HG03045 (cell line): ENCODE results near the gene MYADM.
"Not testable (repeated sequence)": the region's sequence is repeated elsewhere in the genome, so short reads cannot be mapped to it uniquely, and the experiment has no call there.

Source experiments
- ATAC-seq: cut with Tn5 transposase; IDR thresholded peaks from one replicate; pipeline ENCODE4 v1.9.1; 2021; ENCODE audit warnings: mild to moderate bottlenecking, moderate library complexity; ENCODE audit not compliant: unreplicated experiment

MYADM gene, protein sequence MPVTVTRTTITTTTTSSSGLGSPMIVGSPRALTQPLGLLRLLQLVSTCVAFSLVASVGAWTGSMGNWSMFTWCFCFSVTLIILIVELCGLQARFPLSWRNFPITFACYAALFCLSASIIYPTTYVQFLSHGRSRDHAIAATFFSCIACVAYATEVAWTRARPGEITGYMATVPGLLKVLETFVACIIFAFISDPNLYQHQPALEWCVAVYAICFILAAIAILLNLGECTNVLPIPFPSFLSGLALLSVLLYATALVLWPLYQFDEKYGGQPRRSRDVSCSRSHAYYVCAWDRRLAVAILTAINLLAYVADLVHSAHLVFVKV

DNA sequence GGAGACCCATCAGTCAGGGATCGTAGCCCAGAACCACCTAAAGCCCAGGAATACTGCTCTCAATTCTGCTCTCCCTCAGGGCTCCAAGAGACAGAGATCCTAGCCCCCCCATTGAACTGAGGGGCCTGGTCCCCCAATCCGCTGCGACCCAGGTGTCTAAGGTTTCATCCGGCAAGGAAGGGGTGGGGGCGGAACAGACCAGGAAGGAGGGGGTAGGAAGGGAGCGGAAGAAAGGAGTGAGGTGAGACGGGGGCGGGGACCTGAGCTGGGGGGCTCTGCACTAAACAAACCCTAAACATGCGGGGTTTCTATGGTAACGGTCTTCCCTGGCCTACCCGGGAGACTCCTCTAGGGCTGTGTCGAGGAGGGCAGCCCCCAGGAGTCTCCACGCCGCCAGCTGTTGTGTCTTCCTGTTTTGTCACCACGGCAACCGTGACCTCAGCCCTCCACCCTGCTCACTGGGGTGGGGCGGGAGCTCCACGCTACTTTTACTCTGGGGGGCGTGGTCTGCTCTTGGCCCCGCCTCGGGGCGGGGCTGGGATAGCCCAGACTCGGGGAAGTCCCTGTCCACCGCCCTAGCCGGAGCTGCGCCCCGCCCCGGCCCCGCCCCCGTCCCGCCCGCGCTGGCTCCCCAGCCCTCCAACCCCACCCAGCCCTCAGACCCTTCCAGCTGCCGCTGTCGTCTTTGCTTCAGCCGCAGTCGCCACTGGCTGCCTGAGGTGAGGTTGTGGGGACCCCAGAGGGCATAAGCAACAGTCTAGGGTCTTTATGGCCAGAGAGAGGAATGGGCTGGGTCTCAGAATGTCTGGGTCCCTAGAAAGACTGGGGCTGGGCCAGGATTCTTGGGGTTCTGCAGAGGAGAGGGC, at the start of gene MYADM:
Gene MYADM (plus strand): TSS at position 659 of the 866 bp plus-strand sequence. CDS start 5,647 bp downstream, outside the sequence.
- ATAC-seq: peak; percentile 63

DNA sequence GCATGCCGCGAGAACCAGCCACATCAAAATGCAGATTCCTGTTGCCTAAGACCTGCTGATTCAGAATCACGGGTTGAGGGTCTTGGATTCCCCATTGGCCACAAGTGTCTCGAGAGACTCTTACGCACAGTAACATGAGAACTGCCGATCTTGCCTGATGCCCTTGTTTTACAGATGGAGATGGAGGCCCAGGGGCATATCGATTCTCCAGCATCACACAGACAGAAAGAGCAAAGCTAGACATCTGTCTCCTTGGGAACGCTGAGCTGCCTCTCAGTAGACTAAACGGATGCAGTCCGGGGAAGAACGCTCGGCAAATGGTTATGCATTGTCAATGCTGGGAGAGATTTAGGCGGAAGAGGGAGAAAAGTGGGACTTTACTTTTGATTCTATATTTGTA, 48.9 kb upstream of the MYADM start:
- ATAC-seq: no peak

DNA sequence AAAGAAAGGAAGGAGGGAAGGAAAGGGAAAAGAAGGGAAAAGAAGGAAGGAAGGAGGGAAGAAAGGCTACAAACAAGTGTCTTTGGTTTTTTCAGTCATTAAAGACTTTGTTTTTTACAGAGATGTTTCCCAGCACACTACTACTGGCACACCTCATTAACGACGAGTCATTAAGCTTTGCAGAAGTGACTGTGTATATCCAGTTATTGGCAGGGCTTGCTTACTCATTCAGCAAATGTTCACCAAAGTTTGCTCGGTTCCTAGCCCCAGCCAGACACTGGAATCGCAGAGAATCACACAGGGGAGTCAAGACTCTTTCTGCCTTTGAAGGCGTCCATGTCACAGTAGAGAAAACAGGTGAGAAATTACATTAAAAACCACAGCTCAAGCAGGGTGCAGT, 47.8 kb upstream of the MYADM start:
- ATAC-seq: no peak

DNA sequence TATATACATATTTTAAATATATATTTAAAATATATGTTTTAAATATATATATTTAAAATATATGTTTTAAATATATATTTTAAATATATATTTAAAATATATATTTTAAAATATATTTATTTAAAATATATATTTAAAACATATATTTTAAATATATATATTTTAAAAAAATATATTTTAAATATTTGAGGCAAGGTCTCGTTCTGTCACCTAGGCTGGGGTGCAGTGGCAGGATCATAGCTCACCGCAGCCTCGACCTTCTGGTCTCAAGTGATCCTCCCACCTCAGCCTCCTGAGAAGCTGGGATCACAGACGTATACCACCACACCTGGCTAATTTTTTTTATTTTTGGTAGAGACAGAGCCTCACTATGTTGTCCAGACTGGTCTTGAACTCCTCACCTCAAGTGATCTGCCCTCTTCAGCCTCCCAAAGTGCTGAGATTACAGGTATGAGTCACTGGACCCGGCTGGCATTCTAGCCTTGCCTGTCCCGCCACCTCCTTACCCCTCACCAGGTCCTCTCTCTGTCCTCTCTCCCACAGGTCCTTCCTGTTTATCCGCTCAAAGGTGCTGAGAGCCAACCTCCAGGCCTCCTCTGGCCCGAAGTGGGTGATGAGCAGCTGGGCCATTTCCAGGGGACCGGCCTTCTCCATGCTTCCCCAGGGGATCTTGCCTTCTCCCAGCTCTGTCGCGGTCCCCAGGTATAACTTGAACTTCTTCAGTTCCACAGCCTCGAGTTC, 44.1 kb upstream of the MYADM start:
- ATAC-seq: no peak

DNA sequence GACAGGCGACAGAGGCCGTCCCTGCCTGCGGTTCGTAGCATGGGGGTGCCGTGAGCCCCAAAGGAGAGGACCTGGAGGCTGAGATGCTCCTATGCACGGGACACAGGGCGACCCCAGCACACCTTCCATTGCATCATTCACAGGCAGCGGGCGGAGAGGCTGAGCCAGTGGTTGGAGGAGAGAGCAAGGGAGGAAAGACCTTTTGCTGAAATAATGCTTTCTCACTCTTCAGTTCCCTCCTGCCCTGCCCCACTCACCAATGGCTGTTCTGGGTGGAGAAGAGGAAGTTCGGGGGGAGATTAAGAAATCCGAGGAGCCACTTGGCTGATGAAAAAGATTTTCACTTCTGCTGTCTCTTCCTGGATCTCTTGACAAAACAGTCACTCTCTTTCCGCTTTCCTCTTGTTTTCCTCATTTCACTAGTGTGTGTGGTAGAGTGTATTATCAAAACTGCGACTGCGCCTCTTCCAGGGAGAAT, 43.5 kb upstream of the MYADM start, which contains the start of gene NLRP12:
Gene NLRP12 (minus strand): TSS at position 181 of the 478 bp plus-strand sequence. CDS start 140 bp downstream, at position 41.
- ATAC-seq: no peak

DNA sequence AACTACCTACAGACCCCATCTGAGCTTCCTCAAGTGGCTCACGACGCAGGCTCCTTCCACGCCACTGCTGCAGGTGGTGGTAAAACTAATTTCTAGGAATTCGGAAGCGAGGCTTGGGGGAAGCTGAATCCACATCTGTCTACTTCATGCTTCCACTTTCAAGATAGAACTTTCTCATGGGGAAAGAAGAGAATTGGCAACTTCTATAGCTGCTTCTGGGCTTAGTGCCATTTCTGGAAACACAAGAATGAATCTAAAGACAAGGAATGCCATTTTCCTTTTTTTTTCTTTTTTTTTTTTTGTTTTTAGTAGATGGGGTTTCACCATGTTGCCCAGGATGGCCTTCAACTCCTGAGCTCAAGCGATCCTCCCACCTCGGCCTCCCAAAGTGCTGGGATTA, 40.8 kb upstream of the MYADM start:
- ATAC-seq: no peak

DNA sequence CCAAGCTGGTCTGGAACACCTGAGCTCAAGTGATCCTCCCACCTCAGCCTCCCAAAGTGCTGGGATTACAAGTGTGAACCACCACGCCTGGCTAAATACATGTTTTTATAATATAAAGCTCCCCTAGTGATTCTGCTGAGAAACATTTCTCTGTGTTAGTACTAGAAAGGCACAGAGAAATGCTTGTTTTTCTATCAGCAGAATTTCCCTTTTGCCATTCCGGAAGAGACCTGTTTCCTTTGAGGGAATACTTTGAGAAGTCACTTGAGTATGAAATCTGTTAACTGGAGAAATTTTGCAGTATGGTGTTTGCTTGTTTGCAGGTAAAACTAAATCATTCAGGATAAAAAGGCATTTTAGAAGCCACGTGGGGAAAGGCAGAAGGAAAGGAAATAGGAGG, 39.2 kb upstream of the MYADM start:
- ATAC-seq: no peak

DNA sequence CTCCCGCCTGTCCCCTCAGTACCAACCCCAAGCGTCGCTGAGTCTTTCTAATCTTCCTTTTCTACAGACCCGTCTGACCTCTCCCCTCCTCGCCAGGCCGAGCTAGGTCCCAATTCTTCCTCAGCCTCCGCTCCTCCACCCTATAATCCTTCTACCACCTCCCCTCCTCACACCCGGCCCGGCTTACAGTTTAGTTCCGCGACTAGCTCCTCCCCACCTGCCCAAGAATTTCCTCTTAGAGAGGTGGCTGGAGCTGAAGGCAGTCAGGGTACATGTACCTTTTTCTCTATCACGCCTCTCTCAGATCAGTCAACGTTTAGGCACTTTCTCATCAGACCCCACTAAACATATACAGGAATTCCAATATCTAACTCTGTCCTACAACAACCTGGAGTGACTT, 34.8 kb upstream of the MYADM start:
- ATAC-seq: not testable (repeated sequence)

DNA sequence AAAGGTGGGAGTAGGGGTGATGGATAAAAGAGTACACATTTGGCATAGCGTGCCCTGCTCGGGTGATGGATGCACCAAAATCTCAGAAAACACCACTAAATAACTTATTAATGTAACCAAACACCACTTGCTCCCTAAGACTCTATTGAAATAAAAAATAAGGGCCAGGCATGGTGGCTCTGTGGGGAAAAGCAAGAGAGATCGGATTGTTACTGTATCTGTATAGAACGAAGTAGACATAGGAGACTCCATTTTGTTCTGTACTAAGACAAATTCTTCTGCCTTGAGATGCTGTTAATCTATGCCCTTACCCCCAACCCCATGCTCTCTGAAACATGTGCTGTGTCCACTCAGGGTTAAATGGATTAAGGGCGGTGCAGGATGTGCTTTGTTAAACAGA, 29.2 kb upstream of the MYADM start:
- ATAC-seq: not testable (repeated sequence)

DNA sequence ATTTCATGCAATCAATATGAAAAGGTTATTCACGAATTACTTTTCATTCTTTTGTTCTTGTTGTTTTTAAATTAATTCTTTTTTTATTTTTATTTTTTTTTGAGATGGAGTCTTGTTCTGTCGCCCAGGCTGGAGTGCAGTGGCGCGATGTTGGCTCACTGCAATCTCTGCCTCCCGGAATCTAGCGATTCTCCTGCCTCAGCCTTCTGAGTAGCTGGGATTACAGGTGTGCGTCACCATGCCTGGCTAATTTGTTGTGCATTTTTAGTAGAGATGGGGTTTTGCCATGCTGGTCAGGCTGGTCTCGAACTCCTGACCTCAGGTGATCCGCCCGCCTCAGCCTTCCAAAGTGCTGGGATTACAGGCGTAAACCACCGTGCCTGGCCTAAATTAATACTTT, 27.4 kb upstream of the MYADM start:
- not testable (repeated sequence) for ATAC-seq

DNA sequence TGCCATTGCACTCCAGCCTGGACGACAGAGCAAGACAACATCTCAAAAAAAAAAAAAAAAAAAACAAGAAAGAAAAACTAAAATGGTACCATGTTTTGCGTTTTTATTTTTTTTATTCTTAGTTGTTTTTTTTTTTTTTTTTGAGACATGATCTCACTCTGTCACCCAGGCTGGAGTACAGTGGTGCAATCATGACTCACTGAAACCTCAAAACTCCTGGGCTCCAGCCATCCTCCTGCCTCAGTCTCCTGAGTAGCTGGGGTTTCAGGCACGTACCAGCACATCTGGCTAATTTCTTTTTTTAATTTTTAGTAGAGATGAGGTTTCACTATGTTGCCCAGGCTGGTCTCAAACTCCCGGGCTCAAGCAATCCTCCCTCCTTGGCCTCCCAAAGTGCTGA, 26.8 kb upstream of the MYADM start:
- not testable (repeated sequence) for ATAC-seq

DNA sequence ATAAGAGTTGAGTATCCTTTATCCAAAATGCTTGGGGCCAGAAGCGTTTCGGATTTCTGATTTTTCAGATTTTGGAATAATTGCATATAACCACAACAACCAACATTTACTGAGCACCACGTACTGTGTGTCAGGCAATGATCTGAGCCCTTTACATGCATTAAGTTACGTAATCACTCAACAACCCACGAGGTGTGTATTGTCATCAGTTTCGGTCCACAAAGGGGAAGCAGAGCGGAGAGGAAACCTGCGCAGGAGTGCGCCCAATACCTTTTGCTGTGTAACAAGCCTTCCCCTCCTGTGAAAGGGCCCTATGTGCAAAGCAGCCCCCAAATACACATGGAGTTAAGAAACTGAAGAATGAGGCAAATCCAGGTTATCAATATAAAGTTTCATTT, 22.8 kb upstream of the MYADM start:
- ATAC-seq: no peak

DNA sequence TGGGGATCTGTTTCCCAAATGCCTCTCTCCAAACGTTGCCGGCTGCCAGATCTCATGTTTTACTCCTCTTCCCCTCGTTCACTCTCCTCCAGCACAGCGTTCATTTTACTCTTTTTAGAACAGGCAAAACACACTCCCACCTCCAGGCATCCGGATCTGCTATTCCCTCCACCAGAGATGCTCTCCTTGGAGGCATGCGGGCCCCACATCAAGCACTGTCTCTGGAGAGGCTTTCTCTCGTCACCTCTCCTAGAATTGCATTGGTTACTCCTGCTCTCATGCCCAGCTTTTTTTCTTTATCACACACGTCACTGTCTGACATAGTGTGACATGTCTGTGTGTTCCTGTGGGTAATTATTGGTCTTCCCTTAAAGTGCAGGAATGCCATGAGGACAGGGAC, 20.1 kb upstream of the MYADM start:
- no peak for ATAC-seq

DNA sequence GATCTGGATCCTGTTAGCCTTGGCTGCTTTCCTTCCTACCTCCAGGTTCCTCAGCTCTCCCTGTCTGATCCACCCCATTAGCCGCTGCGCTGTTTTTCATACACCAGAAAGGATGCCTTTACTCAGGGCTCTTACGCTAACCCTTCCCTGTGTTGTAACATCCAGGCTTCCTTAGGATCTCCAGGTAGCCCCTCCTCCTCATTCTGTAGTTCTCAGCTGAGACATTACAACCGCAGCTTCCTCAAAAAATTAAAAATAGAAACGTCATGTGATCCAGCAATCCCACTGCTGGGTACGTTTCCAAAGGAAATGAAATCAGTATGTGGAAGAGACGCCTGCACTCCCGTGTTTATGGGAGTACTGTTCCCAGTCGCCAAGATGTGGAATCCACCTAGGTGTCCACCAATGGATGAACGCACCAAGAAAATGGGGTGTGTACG, 18.4 kb upstream of the MYADM start:
- no peak for ATAC-seq

DNA sequence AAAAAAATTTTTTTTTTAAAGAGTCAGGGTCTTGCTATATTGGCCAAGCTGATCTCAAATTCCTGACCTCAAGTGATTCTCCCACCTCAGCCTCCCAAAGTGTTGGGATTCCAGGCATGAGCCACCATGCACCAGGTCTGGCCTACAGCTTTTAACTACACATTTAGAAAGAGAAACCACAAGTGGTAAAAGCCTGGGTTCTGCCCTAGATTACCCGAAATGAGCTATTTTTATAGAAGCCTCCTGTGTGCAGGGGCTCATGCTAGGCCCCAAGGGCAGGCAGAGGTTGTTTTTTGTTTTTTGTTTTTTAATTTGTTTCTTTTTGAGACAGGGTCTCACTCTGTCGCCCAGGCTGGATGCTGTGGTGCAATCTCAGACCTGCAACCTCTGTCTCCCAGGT, 14.0 kb upstream of the MYADM start:
- no peak for ATAC-seq

DNA sequence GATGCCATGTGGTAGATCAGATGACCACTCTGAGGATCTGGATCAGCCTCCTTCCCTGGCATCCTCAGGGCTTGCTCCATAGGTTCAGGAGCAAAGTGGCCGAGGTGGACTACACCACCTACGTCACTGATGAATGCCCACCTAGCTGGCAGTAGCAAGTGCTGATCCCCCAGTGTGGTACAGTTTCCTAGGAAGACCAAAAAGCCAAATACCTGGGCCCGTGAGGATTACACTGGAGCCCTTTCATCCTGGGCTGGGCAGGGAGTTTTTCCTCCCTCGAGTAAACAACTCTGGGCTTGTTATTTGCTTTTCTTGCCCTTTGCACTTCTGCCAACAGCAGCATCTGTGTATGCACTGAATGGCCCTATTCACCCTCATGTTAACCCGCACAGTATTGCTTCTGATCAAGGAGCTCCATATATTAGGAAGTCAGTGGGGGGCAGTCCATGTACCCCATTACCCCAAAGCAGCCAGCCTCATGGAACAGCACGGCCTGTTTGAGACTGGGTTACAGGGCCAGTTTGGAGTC, 3.3 kb upstream of the MYADM start:
- no peak for ATAC-seq

DNA sequence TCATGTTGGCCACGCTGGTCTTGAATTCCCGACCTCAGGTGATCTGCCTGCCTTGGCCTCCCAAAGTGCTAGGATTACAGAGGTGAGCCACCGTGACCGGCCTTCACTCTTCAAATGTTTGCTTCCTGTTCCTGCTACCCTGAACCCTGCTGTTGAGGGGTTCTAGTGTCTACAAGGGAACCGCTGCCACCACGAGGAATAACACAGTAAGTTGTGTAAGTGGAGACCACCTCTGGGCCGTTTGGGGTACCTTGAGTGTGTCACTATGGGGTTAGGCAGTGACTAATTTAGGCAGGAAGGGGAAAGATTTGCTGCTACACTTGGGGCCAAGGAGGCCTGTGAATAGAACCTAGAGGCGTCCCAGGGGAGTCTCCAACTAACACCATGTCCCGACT, 2.2 kb upstream of the MYADM start:
- ATAC-seq: no peak

DNA sequence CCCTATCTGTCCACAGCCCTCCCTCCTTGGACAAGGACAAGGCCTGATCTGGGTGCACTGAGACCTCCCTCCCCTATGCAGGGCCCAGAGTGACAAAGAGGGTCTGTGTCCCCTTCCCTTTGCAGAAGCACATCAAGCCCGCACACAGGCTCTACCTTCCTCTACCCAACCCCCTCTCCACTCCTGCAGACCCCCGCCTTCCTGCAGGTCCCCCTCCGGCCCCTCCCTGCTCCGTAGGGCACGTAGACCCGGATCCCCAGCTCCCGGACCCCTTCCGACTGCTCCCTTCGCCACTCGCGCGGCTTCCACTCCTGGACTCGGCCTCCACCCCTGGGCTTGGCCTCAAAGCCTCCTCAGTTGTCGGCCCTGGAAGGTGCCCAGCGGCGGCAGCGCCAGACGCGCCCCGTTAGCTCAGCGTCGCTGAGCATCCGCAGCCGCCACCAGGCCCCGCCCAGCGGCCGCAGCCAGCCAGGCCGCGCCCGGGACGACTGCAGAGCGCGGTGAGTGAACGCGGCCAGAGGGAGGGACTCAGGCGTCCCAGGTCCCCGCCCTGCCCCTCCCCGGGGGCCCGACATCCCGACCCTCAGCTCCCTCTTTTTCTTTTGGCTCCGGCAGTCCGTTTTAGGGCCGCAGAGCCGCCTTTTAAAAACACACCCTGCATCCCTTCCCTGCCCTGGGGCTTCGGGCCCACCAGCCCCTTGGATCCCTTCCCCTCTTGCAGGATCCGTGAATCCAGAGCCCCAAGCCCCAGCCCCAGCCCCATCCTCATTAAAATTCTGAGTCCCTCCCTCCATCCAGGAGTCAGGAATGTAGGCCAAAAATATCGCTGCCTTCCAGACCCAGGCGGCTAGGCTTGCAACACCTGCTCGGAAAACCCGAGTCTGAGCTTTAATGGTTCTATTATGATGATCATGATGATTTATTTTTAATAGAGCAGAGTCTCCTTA, 1.5 kb upstream of the MYADM start:
- no peak for ATAC-seq

DNA sequence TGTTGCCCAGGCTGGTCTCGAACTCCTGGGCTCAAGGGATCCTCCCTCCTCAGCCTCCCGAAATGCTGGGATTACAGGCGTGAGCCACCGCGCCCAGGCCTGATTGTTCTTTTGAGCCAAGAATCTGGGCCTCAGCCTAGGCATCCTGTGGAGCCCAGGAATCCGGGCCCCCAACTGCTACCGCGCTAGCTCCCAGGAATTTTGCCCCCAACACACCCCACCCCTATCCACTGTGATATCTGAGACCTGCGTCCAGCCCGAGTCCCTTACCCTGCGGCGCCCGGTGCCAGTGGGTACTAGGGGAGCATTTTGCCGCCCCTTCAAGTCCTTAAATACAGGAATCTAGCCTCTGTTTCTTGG, 838 bp upstream of the MYADM start:
- ATAC-seq: no peak
